ENCODE data around the gene FAM181A.

Gene FAM181A

GRCh38 chr14:93917141-93917540 lies 10.0 kb upstream of the FAM181A start:
- H3K4me3 ChIP-seq (replicated peaks; ENCODE audit: insufficient read depth, low read length) = no peak overlapping the region
- H3K27ac ChIP-seq (replicated peaks) = no peak overlapping the region
- H3K27me3 ChIP-seq (ENCODE audit: insufficient read depth, poor library complexity, severe bottlenecking) = no peaks in the 10 kb centered on the region
- no peak for DNase-seq (ENCODE audit: low read depth in 1 of 2, low spot score in 1 of 2)
- TF ChIP-seq CTCF (IDR thresholded peaks at IDR 0.05; ENCODE audit: insufficient read depth, low read length) = no peak
- no peak for TF ChIP-seq POLR2AphosphoS5 (IDR thresholded peaks at IDR 0.05; ENCODE audit: low read depth)
- no peak for TF ChIP-seq REST (IDR thresholded peaks at IDR 0.05; ENCODE audit: insufficient replicate concordance, low read depth)
- no peak for TF ChIP-seq GABPA (IDR thresholded peaks at IDR 0.05; ENCODE audit: low read depth)
- TF ChIP-seq SPI1 (IDR thresholded peaks at IDR 0.05; ENCODE audit: borderline replicate concordance, low read depth) = no peak

DNA sequence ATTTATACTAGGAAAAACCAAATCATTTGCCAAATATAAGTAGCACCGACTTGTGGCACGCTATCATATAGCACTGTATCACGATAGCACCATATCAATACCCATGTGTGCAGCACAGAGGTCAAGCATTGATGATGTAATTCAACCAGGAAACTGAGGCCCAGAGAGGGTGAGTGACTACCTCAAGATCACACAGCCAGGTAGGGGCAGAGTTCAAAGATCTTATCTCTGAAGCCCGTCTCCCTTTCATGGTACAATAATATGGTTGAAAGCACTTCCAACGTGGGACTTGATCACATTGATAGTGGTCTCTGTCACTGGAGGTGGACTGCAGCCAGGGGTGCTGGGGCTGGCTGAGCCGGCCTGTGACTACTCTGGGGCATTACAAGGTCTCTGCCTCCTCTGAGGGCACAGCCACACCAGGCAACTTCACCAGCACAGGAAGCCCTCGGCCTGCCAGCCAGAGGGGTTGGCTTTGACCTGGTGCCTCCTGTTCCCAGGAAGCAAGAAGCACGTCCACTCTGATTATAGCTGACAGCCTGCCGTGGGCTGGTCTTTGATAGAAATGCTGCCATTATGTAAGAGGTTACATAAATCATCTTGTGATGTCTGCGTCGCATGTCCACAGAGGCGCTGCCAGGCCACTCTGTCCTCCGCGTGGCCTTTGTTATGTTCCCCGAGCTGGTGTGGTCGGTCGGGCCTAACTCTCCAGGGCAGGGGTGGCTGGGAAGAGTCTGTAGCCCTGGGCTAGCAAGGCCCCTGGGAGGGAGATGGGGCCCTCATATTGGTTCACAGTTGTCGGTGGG lies 5.9 kb upstream of the FAM181A start:
- Histone ChIP-seq H3K27ac (replicated peaks) (no peak overlapping the region), H3K4me3 (replicated peaks; ENCODE audit: insufficient read depth, low read length) (no peak overlapping the region), H3K27me3 (ENCODE audit: insufficient read depth, poor library complexity, severe bottlenecking) (no peaks in the 10 kb centered on the region)
- DNase-seq (ENCODE audit: low read depth in 1 of 2, low spot score in 1 of 2) = no peak
- no peak for TF ChIP-seq POLR2AphosphoS5 (IDR thresholded peaks at IDR 0.05; ENCODE audit: low read depth)
- TF ChIP-seq REST (IDR thresholded peaks at IDR 0.05; ENCODE audit: insufficient replicate concordance, low read depth) = no peak
- no peak for TF ChIP-seq CTCF (IDR thresholded peaks at IDR 0.05; ENCODE audit: insufficient read depth, low read length)
- no peak for TF ChIP-seq SPI1 (IDR thresholded peaks at IDR 0.05; ENCODE audit: borderline replicate concordance, low read depth)
- no peak for TF ChIP-seq GABPA (IDR thresholded peaks at IDR 0.05; ENCODE audit: low read depth)

- no peak for DNase-seq (ENCODE audit: low read depth in 1 of 2, low spot score in 1 of 2)
- TF ChIP-seq GABPA (IDR thresholded peaks at IDR 0.05; ENCODE audit: low read depth) = no peak
- no peak for TF ChIP-seq POLR2AphosphoS5 (IDR thresholded peaks at IDR 0.05; ENCODE audit: low read depth)
- no peak for TF ChIP-seq CTCF (IDR thresholded peaks at IDR 0.05; ENCODE audit: insufficient read depth, low read length)
- TF ChIP-seq REST (IDR thresholded peaks at IDR 0.05; ENCODE audit: insufficient replicate concordance, low read depth) = no peak
- TF ChIP-seq SPI1 (IDR thresholded peaks at IDR 0.05; ENCODE audit: borderline replicate concordance, low read depth) = no peak
- Histone ChIP-seq H3K4me3 (replicated peaks; ENCODE audit: insufficient read depth, low read length) (no peak overlapping the region), H3K27me3 (ENCODE audit: insufficient read depth, poor library complexity, severe bottlenecking) (no peaks in the 10 kb centered on the region), H3K27ac (replicated peaks) (no peak overlapping the region)
These were observed 3.5 kb upstream of the FAM181A start for GRCh38 chr14:93923626-93924025.
